ENCODE results near the gene UPK2.

Gene UPK2

DNA sequence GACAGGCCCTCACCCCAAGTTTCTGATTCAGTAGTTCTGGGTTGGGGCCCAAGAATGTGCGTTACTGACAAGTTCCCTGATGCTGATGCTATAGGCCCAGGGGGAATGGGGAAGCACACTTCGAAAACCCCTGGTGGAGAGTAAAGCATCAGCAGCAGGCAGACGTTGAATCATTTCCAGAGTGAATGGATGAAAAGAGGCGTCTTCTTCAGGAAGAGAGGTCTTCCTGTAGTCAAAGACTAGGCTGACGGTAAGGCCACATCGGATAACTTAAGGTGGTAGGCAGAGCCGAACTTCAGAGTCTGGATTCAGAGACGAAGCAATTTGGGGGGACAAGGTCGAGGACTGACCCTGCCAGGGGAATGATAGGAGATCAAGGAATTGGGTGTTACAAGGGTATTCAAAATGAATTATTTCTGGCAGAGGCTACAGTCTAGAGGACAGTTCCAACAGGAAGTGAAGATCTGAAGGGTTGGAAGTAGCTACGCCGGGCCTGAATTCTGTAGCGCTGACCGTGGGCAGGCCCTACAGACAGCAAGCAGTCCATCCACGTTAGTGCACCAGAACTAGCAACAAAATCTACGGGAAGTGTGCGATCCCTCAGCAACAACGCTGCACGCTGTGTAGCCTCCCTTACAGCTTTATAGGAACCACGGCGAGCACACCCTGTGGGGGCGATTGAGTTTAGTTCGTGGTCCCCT is 41.0 kb downstream of the UPK2 start:
- TF ChIP-seq, protein P1, sequence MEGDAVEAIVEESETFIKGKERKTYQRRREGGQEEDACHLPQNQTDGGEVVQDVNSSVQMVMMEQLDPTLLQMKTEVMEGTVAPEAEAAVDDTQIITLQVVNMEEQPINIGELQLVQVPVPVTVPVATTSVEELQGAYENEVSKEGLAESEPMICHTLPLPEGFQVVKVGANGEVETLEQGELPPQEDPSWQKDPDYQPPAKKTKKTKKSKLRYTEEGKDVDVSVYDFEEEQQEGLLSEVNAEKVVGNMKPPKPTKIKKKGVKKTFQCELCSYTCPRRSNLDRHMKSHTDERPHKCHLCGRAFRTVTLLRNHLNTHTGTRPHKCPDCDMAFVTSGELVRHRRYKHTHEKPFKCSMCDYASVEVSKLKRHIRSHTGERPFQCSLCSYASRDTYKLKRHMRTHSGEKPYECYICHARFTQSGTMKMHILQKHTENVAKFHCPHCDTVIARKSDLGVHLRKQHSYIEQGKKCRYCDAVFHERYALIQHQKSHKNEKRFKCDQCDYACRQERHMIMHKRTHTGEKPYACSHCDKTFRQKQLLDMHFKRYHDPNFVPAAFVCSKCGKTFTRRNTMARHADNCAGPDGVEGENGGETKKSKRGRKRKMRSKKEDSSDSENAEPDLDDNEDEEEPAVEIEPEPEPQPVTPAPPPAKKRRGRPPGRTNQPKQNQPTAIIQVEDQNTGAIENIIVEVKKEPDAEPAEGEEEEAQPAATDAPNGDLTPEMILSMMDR (IDR thresholded peaks at IDR 0.05; ENCODE audit: insufficient read depth, low read depth, low read length, missing control alignments) = peak; percentile 51
- peak; percentile 78 for DNase-seq (ENCODE audit: low read depth)
- H3K4me3 ChIP-seq (ENCODE audit: low read depth, low read length) = peak overlapping the region; percentile 78

DNA sequence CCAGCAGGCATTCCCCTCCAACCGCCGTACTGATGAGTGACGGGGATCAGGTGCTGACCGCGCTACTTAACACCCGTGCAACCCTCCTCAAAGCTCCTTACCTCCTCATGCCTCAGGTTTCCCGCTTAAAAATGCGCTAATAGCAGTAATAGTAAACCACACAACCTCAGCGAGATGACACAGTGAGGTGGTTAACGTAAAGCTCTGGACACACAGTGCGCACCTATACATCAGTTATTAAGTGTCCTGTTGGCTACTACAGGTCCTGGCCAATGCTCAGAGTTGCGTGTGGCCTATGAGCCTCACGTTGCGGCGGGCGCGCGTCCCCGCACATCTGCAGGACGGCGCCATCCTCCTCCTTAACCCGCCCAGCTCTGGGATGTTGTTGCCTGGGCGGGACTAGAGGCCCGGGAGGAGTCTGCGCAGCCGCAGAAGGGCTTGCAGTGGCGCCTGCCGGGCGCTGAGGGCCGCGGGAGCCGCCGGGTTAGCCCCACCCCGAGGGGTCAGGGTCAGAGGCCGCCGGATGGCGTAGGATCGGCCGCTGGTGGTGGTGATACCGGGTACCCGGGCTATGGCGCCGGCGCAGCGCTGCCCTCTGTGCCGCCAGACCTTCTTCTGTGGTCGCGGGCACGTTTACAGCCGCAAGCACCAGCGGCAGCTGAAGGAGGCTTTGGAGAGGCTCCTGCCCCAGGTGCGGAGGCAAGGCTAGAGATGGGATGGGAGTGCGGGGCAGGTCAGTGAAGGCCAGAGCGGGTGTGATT is 41.7 kb downstream of the UPK2 start, which contains the start of gene CENATAC:
Gene CENATAC, plus strand, starts transcription at position 512 of the 761 bp plus-strand sequence. Its CDS starts 60 bp downstream, at position 572.
- TF ChIP-seq, protein P1 (IDR thresholded peaks at IDR 0.05; ENCODE audit: insufficient read depth, low read depth, low read length, missing control alignments) = peak; percentile 11
- DNase-seq (ENCODE audit: low read depth) = peak; percentile 95
- peak within 1 kb of the TSS; percentile 78 for H3K4me3 ChIP-seq (ENCODE audit: low read depth, low read length)

GRCh38 chr11:118998388-118998717 is 42.3 kb downstream of the UPK2 start:
- TF ChIP-seq, protein P1 (IDR thresholded peaks at IDR 0.05; ENCODE audit: insufficient read depth, low read depth, low read length, missing control alignments) = no peak
- H3K4me3 ChIP-seq (ENCODE audit: low read depth, low read length) = peak overlapping the region; percentile 78
- no peak for DNase-seq (ENCODE audit: low read depth)

DNA sequence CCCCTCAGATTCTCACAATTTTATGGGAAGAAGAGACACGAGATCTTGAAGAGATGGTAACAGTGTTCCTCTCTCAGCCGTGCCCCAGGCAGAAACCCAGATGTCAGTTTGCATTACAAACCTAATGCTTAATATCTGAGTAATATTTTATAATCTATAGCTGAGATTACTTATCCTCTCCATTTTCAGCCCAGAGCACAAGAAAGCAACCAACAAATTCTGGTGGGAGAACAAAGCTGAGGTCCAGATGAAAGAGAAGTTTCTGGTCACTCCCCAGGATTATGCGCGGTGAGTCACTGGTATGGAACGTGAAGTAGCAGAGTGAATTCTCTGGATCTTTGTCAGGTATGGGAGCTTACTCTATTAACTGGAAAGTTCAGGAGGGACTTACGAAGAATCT is 42.7 kb downstream of the UPK2 start:
- TF ChIP-seq, protein P1 (IDR thresholded peaks at IDR 0.05; ENCODE audit: insufficient read depth, low read depth, low read length, missing control alignments) = no peak
- no peak for DNase-seq (ENCODE audit: low read depth)
- H3K4me3 ChIP-seq (ENCODE audit: low read depth, low read length) = peak overlapping the region; percentile 78

- TF ChIP-seq, protein P1 (IDR thresholded peaks at IDR 0.05; ENCODE audit: insufficient read depth, low read depth, low read length, missing control alignments) = no peak
- no peak overlapping the region for H3K4me3 ChIP-seq (ENCODE audit: low read depth, low read length)
- DNase-seq (ENCODE audit: low read depth) = no peak
Observed at GRCh38 chr11:119000906-119001305, 44.8 kb downstream of the UPK2 start.

- TF ChIP-seq, protein P1 (IDR thresholded peaks at IDR 0.05; ENCODE audit: insufficient read depth, low read depth, low read length, missing control alignments) = no peak
- H3K4me3 ChIP-seq (ENCODE audit: low read depth, low read length) = no peak overlapping the region
- DNase-seq (ENCODE audit: low read depth) = no peak
Observed at GRCh38 chr11:119006656-119007055, 50.6 kb downstream of the UPK2 start.

Measured in GM12865 (cell line).